SK-N-MC (cell line): ENCODE measurements around the gene VIPR2.

Experiments
- EZH2 ChIP-seq: fragments of 200-600 bp; sonication (generic); IDR thresholded peaks from one replicate; pipeline ENCODE4 v1.6.1; 2017; ENCODE audit warnings: antibody characterized with exemption
- POLR2AphosphoS5 ChIP-seq: IDR thresholded peaks from 2 replicates; pipeline ENCODE4 v1.6.1; 2012; ENCODE audit warnings: mild to moderate bottlenecking, low read depth, low read length, borderline replicate concordance

- TF ChIP-seq POLR2AphosphoS5, result no peak
- TF ChIP-seq EZH2, result no peak
Measured at GRCh38 chr7:159125104-159125954, 19.3 kb downstream of the VIPR2 start.
